HFFc6 (cell line): ENCODE results near the gene TNFSF11. TPM values are rescaled to one million over a fixed set of nuclear protein-coding genes. Genes with fewer than 3 reads are reported as not detected.

ENCODE experiments used
- DNase-seq: peaks from one replicate; pipeline ENCODE4 v3.0.0-alpha.2; 2018
- H3K27ac Mint-ChIP-seq: 2 replicates; pipeline ENCODE4 v1.8.0; 2020; ENCODE audit warnings: mild to moderate bottlenecking, mixed read lengths
- H3K27me3 Mint-ChIP-seq: 2 replicates; pipeline ENCODE4 v1.8.0; 2021; ENCODE audit warnings: mild to moderate bottlenecking, moderate library complexity, mixed read lengths; ENCODE audit not compliant: insufficient read depth
- H3K36me3 Mint-ChIP-seq: 2 replicates; pipeline ENCODE4 v1.8.0; 2021; ENCODE audit warnings: low read depth, mixed read lengths
- H3K4me1 Mint-ChIP-seq: 2 replicates; pipeline ENCODE4 v1.8.0; 2020; ENCODE audit warnings: low read depth, mixed read lengths
- H3K4me3 Mint-ChIP-seq: 2 replicates; pipeline ENCODE4 v1.8.0; 2020; ENCODE audit warnings: mild to moderate bottlenecking, moderate library complexity, mixed read lengths
- H3K9me3 Mint-ChIP-seq: 2 replicates; pipeline ENCODE4 v1.8.0; 2020; ENCODE audit warnings: mild to moderate bottlenecking, mixed read lengths
- CTCF ChIP-seq: fragments of 200-600 bp; sonication (generic); IDR thresholded peaks from 2 replicates; pipeline ENCODE4 v1.5.0; 2021; ENCODE audit warnings: antibody characterized with exemption, mild to moderate bottlenecking
- total RNA-seq, 6 experiments: library from RNA; stranded (reverse); fragmentation: NEBNext Ultra II Directional; extraction: Animal tissue kit (Norgen Biotek cat#: 25700); gene quantifications; 2 replicates in 1 of 6; 3 replicates in 5 of 6; pipeline ENCODE4 v1.2.3, GENCODE V29; 2021

TNFSF11 gene
- total RNA-seq, 6 experiments from 2014 or later, result not detected

GRCh38 chr13:42654212-42654611 lies 80.3 kb downstream of the TNFSF11 start:
- Mint-ChIP-seq H3K9me3 (no peaks in the 10 kb centered on the region), H3K4me3 (no peak overlapping the region), H3K4me1 (no peaks in the 10 kb centered on the region), H3K36me3 (no peaks in the 10 kb centered on the region), H3K27me3 (peaks cover 29% of the 10 kb centered on the region), H3K27ac (no peak overlapping the region)
- no peak for DNase-seq
- no peak for TF ChIP-seq CTCF

GRCh38 chr13:42654722-42655121 lies 80.8 kb downstream of the TNFSF11 start:
- Mint-ChIP-seq H3K9me3 (no peaks in the 10 kb centered on the region), H3K4me1 (no peaks in the 10 kb centered on the region), H3K27me3 (peaks cover 29% of the 10 kb centered on the region), H3K27ac (no peak overlapping the region), H3K36me3 (no peaks in the 10 kb centered on the region), H3K4me3 (no peak overlapping the region)
- TF ChIP-seq CTCF, result no peak
- DNase-seq, result no peak

- no peak for TF ChIP-seq CTCF
- no peaks in the 10 kb centered on the region for H3K9me3 Mint-ChIP-seq
- H3K36me3 Mint-ChIP-seq, result no peaks in the 10 kb centered on the region
- no peak overlapping the region for H3K27ac Mint-ChIP-seq
- H3K27me3 Mint-ChIP-seq, result peaks cover 28% of the 10 kb centered on the region
- no peak for DNase-seq
- H3K4me1 Mint-ChIP-seq, result no peaks in the 10 kb centered on the region
- H3K4me3 Mint-ChIP-seq, result no peak overlapping the region
Observed at GRCh38 chr13:42656161-42656560, 82.2 kb downstream of the TNFSF11 start.

- Mint-ChIP-seq H3K9me3 (no peaks in the 10 kb centered on the region), H3K4me1 (no peaks in the 10 kb centered on the region), H3K27ac (no peak overlapping the region), H3K27me3 (peaks cover 26% of the 10 kb centered on the region), H3K4me3 (no peak overlapping the region), H3K36me3 (no peaks in the 10 kb centered on the region)
- no peak for TF ChIP-seq CTCF
- no peak for DNase-seq
Observed at GRCh38 chr13:42656958-42657357, 83.0 kb downstream of the TNFSF11 start.

Other genes starting within 250 kb of the TNFSF11 start
- gene FAM216B, start 207.4 kb downstream of the TNFSF11 start, total RNA-seq, result not detected